Panc1 (cell line): ENCODE results near the gene AHR.

ENCODE experiments used
- POLR2AphosphoS5 ChIP-seq: IDR thresholded peaks from 2 replicates; pipeline ENCODE4 v1.6.1; 2012; ENCODE audit warnings: mild to moderate bottlenecking, low read depth, low read length, moderate library complexity
- SIN3A ChIP-seq: IDR thresholded peaks from 2 replicates; pipeline ENCODE4 v1.6.1; 2012; ENCODE audit warnings: low read depth, mild to moderate bottlenecking, low read length, moderate library complexity, borderline replicate concordance; ENCODE audit not compliant: insufficient read depth
- TCF7L2 ChIP-seq: IDR thresholded peaks from 2 replicates; pipeline ENCODE4 v1.6.1; 2011; ENCODE audit warnings: mild to moderate bottlenecking, low read depth, low read length, inconsistent platforms
- TF ChIP-seq, protein P1 (sequence below): fragments of 450-650 bp; IDR thresholded peaks from 2 replicates; pipeline ENCODE4 v1.5.1; 2017; ENCODE audit warnings: mild to moderate bottlenecking
- TF ChIP-seq, protein P2 (sequence below), 2 experiments: IDR thresholded peaks; 2 replicates each; pipeline ENCODE4 v1.6.1; 2011 to 2012; ENCODE audit warnings: low read depth in 2 of 2, control low read depth in 1 of 2, low read length in 1 of 2, mild to moderate bottlenecking in 1 of 2, moderate library complexity in 1 of 2; ENCODE audit not compliant: insufficient read depth in 1 of 2

DNA sequence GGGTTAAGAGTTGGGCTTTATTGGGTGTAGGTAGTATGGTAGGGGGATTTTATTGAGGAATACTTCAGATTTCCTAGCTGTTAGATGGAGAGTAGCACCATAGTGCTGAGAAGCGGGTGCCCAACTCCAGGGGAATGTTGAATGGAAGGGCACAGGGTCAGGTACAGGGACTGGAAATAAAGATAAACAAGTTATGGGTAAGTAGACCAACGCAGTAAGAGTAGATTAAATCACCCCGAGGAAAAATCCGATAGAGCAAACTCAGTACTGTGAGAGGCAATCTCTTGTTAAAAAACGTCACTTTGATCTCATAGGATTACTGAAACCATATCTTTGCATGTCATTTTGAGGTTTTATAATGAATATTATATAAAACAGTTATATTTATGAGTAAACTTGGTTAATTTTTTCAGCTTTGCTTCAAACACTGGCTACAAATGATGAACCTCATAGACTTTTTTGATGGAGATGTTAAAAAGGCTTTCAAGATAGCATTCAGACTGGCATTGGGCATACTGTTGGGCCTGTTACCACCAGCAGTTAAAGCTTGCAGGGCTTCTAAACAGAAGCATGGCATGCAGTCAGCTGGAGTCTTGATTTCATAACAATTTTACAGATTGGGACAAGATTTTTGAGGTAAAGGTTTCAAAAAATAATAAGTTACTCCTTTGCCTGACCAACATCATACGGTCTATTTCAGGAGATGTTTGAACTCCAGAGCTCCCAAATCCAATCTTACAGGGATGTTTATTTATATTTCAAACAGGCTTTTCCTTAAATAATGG is 7.1 kb downstream of the AHR start:
- TF ChIP-seq, protein P1, sequence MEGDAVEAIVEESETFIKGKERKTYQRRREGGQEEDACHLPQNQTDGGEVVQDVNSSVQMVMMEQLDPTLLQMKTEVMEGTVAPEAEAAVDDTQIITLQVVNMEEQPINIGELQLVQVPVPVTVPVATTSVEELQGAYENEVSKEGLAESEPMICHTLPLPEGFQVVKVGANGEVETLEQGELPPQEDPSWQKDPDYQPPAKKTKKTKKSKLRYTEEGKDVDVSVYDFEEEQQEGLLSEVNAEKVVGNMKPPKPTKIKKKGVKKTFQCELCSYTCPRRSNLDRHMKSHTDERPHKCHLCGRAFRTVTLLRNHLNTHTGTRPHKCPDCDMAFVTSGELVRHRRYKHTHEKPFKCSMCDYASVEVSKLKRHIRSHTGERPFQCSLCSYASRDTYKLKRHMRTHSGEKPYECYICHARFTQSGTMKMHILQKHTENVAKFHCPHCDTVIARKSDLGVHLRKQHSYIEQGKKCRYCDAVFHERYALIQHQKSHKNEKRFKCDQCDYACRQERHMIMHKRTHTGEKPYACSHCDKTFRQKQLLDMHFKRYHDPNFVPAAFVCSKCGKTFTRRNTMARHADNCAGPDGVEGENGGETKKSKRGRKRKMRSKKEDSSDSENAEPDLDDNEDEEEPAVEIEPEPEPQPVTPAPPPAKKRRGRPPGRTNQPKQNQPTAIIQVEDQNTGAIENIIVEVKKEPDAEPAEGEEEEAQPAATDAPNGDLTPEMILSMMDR, result no peak
- TF ChIP-seq POLR2AphosphoS5 (no peak), SIN3A (no peak), TCF7L2 (peak; percentile 75; the same call in 1 of the 2 replicates)
- TF ChIP-seq, protein P2, sequence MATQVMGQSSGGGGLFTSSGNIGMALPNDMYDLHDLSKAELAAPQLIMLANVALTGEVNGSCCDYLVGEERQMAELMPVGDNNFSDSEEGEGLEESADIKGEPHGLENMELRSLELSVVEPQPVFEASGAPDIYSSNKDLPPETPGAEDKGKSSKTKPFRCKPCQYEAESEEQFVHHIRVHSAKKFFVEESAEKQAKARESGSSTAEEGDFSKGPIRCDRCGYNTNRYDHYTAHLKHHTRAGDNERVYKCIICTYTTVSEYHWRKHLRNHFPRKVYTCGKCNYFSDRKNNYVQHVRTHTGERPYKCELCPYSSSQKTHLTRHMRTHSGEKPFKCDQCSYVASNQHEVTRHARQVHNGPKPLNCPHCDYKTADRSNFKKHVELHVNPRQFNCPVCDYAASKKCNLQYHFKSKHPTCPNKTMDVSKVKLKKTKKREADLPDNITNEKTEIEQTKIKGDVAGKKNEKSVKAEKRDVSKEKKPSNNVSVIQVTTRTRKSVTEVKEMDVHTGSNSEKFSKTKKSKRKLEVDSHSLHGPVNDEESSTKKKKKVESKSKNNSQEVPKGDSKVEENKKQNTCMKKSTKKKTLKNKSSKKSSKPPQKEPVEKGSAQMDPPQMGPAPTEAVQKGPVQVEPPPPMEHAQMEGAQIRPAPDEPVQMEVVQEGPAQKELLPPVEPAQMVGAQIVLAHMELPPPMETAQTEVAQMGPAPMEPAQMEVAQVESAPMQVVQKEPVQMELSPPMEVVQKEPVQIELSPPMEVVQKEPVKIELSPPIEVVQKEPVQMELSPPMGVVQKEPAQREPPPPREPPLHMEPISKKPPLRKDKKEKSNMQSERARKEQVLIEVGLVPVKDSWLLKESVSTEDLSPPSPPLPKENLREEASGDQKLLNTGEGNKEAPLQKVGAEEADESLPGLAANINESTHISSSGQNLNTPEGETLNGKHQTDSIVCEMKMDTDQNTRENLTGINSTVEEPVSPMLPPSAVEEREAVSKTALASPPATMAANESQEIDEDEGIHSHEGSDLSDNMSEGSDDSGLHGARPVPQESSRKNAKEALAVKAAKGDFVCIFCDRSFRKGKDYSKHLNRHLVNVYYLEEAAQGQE (IDR thresholded peaks at IDR 0.05; ENCODE audit: insufficient read depth in 1 of 2, low read depth in 2 of 2, low read length in 1 of 2), result no peak
